Colon (tissue), 2 donors: ENCODE measurements around the gene ADCYAP1R1.

Experiments used
- FAIRE-seq: peaks from 2 replicates; lab custom pipeline; 2012; peaks lifted over from hg19 to GRCh38; lab: Jason Lieb, UNC
- donor health status: control.
- donor health status: control.

ADCYAP1R1 gene

GRCh38 chr7:31043051-31043471, 9.0 kb upstream of the ADCYAP1R1 start:
- FAIRE-seq, result no peak

GRCh38 chr7:31044529-31044928, 7.6 kb upstream of the ADCYAP1R1 start:
- FAIRE-seq, result no peak

GRCh38 chr7:31046723-31047122, 5.4 kb upstream of the ADCYAP1R1 start:
- no peak for FAIRE-seq

- FAIRE-seq, result no peak
Measured at GRCh38 chr7:31047313-31048146, 4.6 kb upstream of the ADCYAP1R1 start.

GRCh38 chr7:31049005-31049765, 2.9 kb upstream of the ADCYAP1R1 start:
- FAIRE-seq, result no peak

- FAIRE-seq, result no peak
Measured at GRCh38 chr7:31052487-31052840, 356 bp downstream of the ADCYAP1R1 start.

- no peak for FAIRE-seq
Measured at GRCh38 chr7:31052841-31053601, 913 bp downstream of the ADCYAP1R1 start.

GRCh38 chr7:31053986-31054385, 1.9 kb downstream of the ADCYAP1R1 start:
- no peak for FAIRE-seq

GRCh38 chr7:31054608-31055278, 2.6 kb downstream of the ADCYAP1R1 start:
- no peak for FAIRE-seq

GRCh38 chr7:31055471-31055870, 3.4 kb downstream of the ADCYAP1R1 start:
- no peak for FAIRE-seq

GRCh38 chr7:31056775-31057346, 4.8 kb downstream of the ADCYAP1R1 start:
- no peak for FAIRE-seq

- FAIRE-seq, result no peak
Measured at GRCh38 chr7:31058122-31058521, 6.0 kb downstream of the ADCYAP1R1 start.

- FAIRE-seq, result no peak
Measured at GRCh38 chr7:31058688-31059087, 6.6 kb downstream of the ADCYAP1R1 start.

GRCh38 chr7:31059551-31059950, 7.4 kb downstream of the ADCYAP1R1 start:
- no peak for FAIRE-seq

GRCh38 chr7:31061185-31061584, 9.1 kb downstream of the ADCYAP1R1 start:
- FAIRE-seq, result no peak

GRCh38 chr7:31062746-31063435, 10.8 kb downstream of the ADCYAP1R1 start:
- no peak for FAIRE-seq

- FAIRE-seq, result no peak
Measured at GRCh38 chr7:31065021-31065593, 13.0 kb downstream of the ADCYAP1R1 start.

- FAIRE-seq, result no peak
Measured at GRCh38 chr7:31065840-31066239, 13.7 kb downstream of the ADCYAP1R1 start.

GRCh38 chr7:31066516-31067130, 14.5 kb downstream of the ADCYAP1R1 start:
- no peak for FAIRE-seq

- no peak for FAIRE-seq
Measured at GRCh38 chr7:31067491-31067890, 15.4 kb downstream of the ADCYAP1R1 start.
